GM18870 (cell line): Measurements from ENCODE around the gene PTPRM.
"Not testable (repeated sequence)": the region's sequence is repeated elsewhere in the genome, so short reads cannot be mapped to it uniquely, and the experiment has no call there.

ENCODE experiments used
- ATAC-seq: cut with Tn5 transposase; IDR thresholded peaks from one replicate; pipeline ENCODE4 v1.9.1; 2021; ENCODE audit warnings: moderate library complexity; ENCODE audit not compliant: unreplicated experiment

The PTPRM gene

GRCh38 chr18:8030201-8030600 is 463.1 kb downstream of the PTPRM start:
- no peak for ATAC-seq

GRCh38 chr18:8031496-8031895 is 464.4 kb downstream of the PTPRM start:
- no peak for ATAC-seq

GRCh38 chr18:8034674-8035073 is 467.6 kb downstream of the PTPRM start:
- ATAC-seq: no peak

GRCh38 chr18:8036551-8036950 is 469.4 kb downstream of the PTPRM start:
- ATAC-seq: no peak

GRCh38 chr18:8037296-8037695 is 470.2 kb downstream of the PTPRM start:
- no peak for ATAC-seq

- no peak for ATAC-seq
Observed at GRCh38 chr18:8040021-8040420, 472.9 kb downstream of the PTPRM start.

- no peak for ATAC-seq
Observed at GRCh38 chr18:8041526-8042111, 474.5 kb downstream of the PTPRM start.

GRCh38 chr18:8044004-8044403 is 476.9 kb downstream of the PTPRM start:
- ATAC-seq: no peak

GRCh38 chr18:8045160-8045883 is 478.2 kb downstream of the PTPRM start:
- ATAC-seq: no peak

- no peak for ATAC-seq
Observed at GRCh38 chr18:8045884-8046281, 478.8 kb downstream of the PTPRM start.

GRCh38 chr18:8046441-8046840 is 479.3 kb downstream of the PTPRM start:
- ATAC-seq: no peak

- no peak for ATAC-seq
Observed at GRCh38 chr18:8049147-8049546, 482.0 kb downstream of the PTPRM start.

- ATAC-seq: no peak
Observed at GRCh38 chr18:8050616-8051329, 483.7 kb downstream of the PTPRM start.

- ATAC-seq: no peak
Observed at GRCh38 chr18:8051453-8051852, 484.3 kb downstream of the PTPRM start.

GRCh38 chr18:8052237-8052701 is 485.2 kb downstream of the PTPRM start:
- ATAC-seq: no peak

- no peak for ATAC-seq
Observed at GRCh38 chr18:8056723-8057122, 489.6 kb downstream of the PTPRM start.

GRCh38 chr18:8063152-8063551 is 496.0 kb downstream of the PTPRM start:
- not testable (repeated sequence) for ATAC-seq

- no peak for ATAC-seq
Observed at GRCh38 chr18:8063733-8064132, 496.6 kb downstream of the PTPRM start.

- no peak for ATAC-seq
Observed at GRCh38 chr18:8065284-8065683, 498.2 kb downstream of the PTPRM start.

- ATAC-seq: no peak
Observed at GRCh38 chr18:8065773-8066172, 498.7 kb downstream of the PTPRM start.

- no peak for ATAC-seq
Observed at GRCh38 chr18:8069708-8070107, 502.6 kb downstream of the PTPRM start.

- ATAC-seq: no peak
Observed at GRCh38 chr18:8073167-8073566, 506.1 kb downstream of the PTPRM start.
